Neural progenitor cell (in vitro differentiated cells): Measurements from ENCODE around the gene ALDH1L1. TPM values are rescaled to one million over a fixed set of nuclear protein-coding genes. Genes with fewer than 3 reads are reported as not detected.

Experiments used
- DNase-seq: peaks from one replicate; pipeline ENCODE4 v3.0.0-alpha.2; 2016; ENCODE audit warnings: low spot score
- H2AFZ ChIP-seq: fragments of 200-600 bp; sonication (generic); replicated peaks from 2 replicates; pipeline ENCODE4 v1.6.1; 2016; ENCODE audit warnings: antibody characterized with exemption
- H3F3A ChIP-seq: fragments of 200-600 bp; sonication (generic); 2 replicates; pipeline ENCODE4 v1.6.1; 2016; ENCODE audit warnings: antibody characterized with exemption, low read depth
- H3K27ac ChIP-seq: fragments of 200-600 bp; sonication (generic); 2 replicates; pipeline ENCODE4 v1.5.1; 2016; ENCODE audit warnings: mild to moderate bottlenecking
- H3K27me3 ChIP-seq: fragments of 200-600 bp; sonication (generic); 2 replicates; pipeline ENCODE4 v1.6.1; 2016; ENCODE audit warnings: mild to moderate bottlenecking, moderate library complexity
- H3K36me3 ChIP-seq: fragments of 200-600 bp; sonication (generic); 2 replicates; pipeline ENCODE4 v1.5.1; 2016
- H3K4me1 ChIP-seq: fragments of 200-600 bp; sonication (generic); 2 replicates; pipeline ENCODE4 v1.6.1; 2016; ENCODE audit warnings: mixed run types
- H3K4me2 ChIP-seq: fragments of 200-600 bp; sonication (generic); 2 replicates; pipeline ENCODE4 v1.6.1; 2016
- H3K4me3 ChIP-seq: fragments of 200-600 bp; sonication (generic); 2 replicates; pipeline ENCODE4 v1.5.1; 2016
- H3K79me2 ChIP-seq: fragments of 200-600 bp; sonication (generic); 2 replicates; pipeline ENCODE4 v1.6.1; 2016; ENCODE audit warnings: low read depth
- H3K9ac ChIP-seq: fragments of 200-600 bp; sonication (generic); 2 replicates; pipeline ENCODE4 v1.6.1; 2016
- H3K9me3 ChIP-seq: fragments of 200-600 bp; sonication (generic); 2 replicates; pipeline ENCODE4 v1.5.1; 2016; ENCODE audit warnings: low read depth
- H4K20me1 ChIP-seq: fragments of 200-600 bp; sonication (generic); 2 replicates; pipeline ENCODE4 v1.6.1; 2016; ENCODE audit warnings: low read depth
- H3K27ac Mint-ChIP-seq: 3 replicates; pipeline ENCODE4 v1.8.0; 2021; ENCODE audit warnings: mixed read lengths
- H3K27me3 Mint-ChIP-seq: 2 replicates; pipeline ENCODE4 v1.8.0; 2022; ENCODE audit warnings: low read depth, mild to moderate bottlenecking, inconsistent platforms, moderate library complexity, mixed read lengths; ENCODE audit not compliant: insufficient read depth
- H3K36me3 Mint-ChIP-seq: 3 replicates; pipeline ENCODE4 v1.8.0; 2021; ENCODE audit warnings: mixed read lengths
- H3K4me1 Mint-ChIP-seq: 3 replicates; pipeline ENCODE4 v1.8.0; 2021; ENCODE audit warnings: mixed read lengths
- H3K4me3 Mint-ChIP-seq: 3 replicates; pipeline ENCODE4 v1.8.0; 2021; ENCODE audit warnings: mild to moderate bottlenecking, moderate library complexity, mixed read lengths
- H3K9me3 Mint-ChIP-seq: 3 replicates; pipeline ENCODE4 v1.8.0; 2020; ENCODE audit warnings: mixed read lengths
- EZH2 ChIP-seq: fragments of 200-600 bp; sonication (generic); IDR thresholded peaks from 2 replicates; pipeline ENCODE4 v1.6.1; 2017; ENCODE audit warnings: antibody characterized with exemption, mild to moderate bottlenecking, moderate library complexity
- EZH2phosphoT487 ChIP-seq: fragments of 200-600 bp; sonication (generic); IDR thresholded peaks from 2 replicates; pipeline ENCODE4 v1.6.1; 2017; ENCODE audit warnings: antibody characterized with exemption
- total RNA-seq: library from RNA; depleted of rRNA; stranded (reverse); fragments of >200 nt; gene quantifications from 2 replicates; pipeline ENCODE4 v1.2.3, GENCODE V29; 2015; ENCODE audit warnings: low replicate concordance
- TF ChIP-seq, protein P1 (sequence below): fragments of 200-600 bp; sonication (generic); IDR thresholded peaks from 2 replicates; pipeline ENCODE4 v1.5.1; 2017; ENCODE audit warnings: antibody characterized with exemption, mild to moderate bottlenecking

Gene ALDH1L1
- total RNA-seq, 1 donor from 2014 or later, result 0.60 TPM

DNA sequence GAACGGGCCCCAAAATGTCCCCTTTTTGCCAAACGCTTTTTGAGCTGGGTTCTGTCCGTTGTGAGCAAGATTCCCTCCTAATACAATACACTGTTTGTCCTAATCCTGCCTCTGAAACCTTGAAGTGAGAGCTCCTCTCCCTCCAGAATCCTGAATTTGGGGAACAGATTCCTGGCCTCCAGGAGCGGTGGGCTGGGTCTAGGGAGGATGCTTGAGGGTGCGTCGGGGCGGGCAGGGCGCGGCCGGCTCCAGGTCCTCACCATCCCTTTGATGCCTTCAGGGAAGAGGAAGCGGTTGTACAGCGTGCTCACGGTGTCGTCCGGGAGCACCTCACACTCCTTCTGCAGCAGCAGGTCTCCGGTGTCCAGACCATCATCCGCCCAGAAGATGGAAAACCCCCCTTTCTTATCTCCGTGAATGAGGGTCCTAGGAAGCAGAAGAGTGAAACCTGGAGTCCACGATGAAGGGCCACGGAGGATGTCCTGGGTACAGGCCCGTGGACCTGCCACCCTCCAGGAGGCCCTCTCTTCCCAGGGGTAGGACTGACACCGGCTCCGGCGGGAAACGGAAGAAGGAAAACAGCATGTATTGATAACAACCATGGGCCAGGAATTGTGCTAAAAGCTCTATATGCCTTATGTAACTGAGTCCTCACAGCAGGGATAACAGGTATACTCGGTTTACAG lies 23.2 kb downstream of the ALDH1L1 start:
- no peak overlapping the region for H3K27ac Mint-ChIP-seq
- peaks cover 16% of the 10 kb centered on the region for H3K4me1 Mint-ChIP-seq
- H3K4me3 Mint-ChIP-seq, result no peak overlapping the region
- Histone ChIP-seq H3K27ac (no peak overlapping the region), H3K4me1 (no peaks in the 10 kb centered on the region), H3K4me3 (no peak overlapping the region), H2AFZ (no peak overlapping the region), H3K27me3 (no peaks in the 10 kb centered on the region), H3K36me3 (no peaks in the 10 kb centered on the region), H3K9me3 (no peaks in the 10 kb centered on the region), H3F3A (no peaks in the 10 kb centered on the region), H3K4me2 (no peak overlapping the region), H3K9ac (no peak overlapping the region), H3K79me2 (no peaks in the 10 kb centered on the region), H4K20me1 (no peaks in the 10 kb centered on the region)
- no peaks in the 10 kb centered on the region for H3K36me3 Mint-ChIP-seq
- no peak for DNase-seq
- H3K9me3 Mint-ChIP-seq, result no peaks in the 10 kb centered on the region
- TF ChIP-seq EZH2 (no peak), EZH2phosphoT487 (no peak)
- TF ChIP-seq, protein P1, sequence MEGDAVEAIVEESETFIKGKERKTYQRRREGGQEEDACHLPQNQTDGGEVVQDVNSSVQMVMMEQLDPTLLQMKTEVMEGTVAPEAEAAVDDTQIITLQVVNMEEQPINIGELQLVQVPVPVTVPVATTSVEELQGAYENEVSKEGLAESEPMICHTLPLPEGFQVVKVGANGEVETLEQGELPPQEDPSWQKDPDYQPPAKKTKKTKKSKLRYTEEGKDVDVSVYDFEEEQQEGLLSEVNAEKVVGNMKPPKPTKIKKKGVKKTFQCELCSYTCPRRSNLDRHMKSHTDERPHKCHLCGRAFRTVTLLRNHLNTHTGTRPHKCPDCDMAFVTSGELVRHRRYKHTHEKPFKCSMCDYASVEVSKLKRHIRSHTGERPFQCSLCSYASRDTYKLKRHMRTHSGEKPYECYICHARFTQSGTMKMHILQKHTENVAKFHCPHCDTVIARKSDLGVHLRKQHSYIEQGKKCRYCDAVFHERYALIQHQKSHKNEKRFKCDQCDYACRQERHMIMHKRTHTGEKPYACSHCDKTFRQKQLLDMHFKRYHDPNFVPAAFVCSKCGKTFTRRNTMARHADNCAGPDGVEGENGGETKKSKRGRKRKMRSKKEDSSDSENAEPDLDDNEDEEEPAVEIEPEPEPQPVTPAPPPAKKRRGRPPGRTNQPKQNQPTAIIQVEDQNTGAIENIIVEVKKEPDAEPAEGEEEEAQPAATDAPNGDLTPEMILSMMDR, result no peak
- H3K27me3 Mint-ChIP-seq, result peaks cover 6% of the 10 kb centered on the region

DNA sequence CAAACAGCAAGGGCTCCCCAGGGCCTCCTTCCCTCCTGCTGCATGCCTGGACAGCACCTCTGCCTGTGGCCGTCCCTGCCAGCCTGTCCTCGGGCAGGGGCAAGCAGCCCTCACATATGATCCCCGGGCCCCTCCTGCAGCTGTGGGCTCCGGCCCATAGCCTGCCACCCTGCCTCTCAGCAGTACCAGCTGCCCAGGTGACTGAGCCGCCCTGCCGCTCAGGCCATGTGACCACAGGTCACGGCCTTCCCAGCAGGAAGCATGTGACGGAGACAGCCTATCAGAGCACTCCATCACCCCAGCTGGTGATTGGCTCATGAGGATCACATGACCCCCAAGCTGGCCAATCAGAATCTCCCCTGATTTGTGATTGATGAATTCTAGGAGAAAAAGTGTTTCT lies 23.9 kb downstream of the ALDH1L1 start:
- Mint-ChIP-seq H3K27ac (no peak overlapping the region), H3K4me1 (peaks cover 16% of the 10 kb centered on the region), H3K9me3 (no peaks in the 10 kb centered on the region), H3K4me3 (no peak overlapping the region), H3K36me3 (no peaks in the 10 kb centered on the region), H3K27me3 (peaks cover 6% of the 10 kb centered on the region)
- H3K9me3 ChIP-seq, result no peaks in the 10 kb centered on the region
- H3K4me2 ChIP-seq, result no peak overlapping the region
- no peaks in the 10 kb centered on the region for H3K79me2 ChIP-seq
- DNase-seq, result no peak
- no peak overlapping the region for H3K27ac ChIP-seq
- no peak overlapping the region for H2AFZ ChIP-seq
- no peaks in the 10 kb centered on the region for H3K27me3 ChIP-seq
- no peaks in the 10 kb centered on the region for H4K20me1 ChIP-seq
- TF ChIP-seq, protein P1, result no peak
- TF ChIP-seq EZH2 (no peak), EZH2phosphoT487 (no peak)
- H3F3A ChIP-seq, result no peaks in the 10 kb centered on the region
- no peak overlapping the region for H3K9ac ChIP-seq
- H3K4me3 ChIP-seq, result no peak overlapping the region
- no peaks in the 10 kb centered on the region for H3K36me3 ChIP-seq
- no peaks in the 10 kb centered on the region for H3K4me1 ChIP-seq

DNA sequence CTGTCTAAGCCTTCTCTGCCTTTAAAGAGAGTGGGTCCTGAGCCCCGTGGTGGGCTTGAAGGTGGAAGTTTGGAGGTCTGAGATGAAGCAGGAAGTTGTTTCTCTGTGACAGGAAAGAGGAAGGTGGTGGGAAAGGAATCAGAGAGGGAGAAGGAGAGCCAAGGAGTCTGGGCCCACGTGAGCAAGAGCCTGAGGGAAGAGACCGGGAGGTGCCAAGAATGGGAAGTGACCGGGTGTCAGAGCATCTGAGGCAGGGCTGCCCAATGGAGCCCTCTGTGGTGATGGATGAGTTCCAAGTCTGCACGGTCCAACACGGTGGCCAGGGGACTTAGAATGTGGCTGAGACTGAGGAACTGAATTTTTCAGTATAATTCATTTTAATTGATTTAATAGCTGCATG lies 24.6 kb downstream of the ALDH1L1 start:
- H3F3A ChIP-seq, result no peaks in the 10 kb centered on the region
- H3K36me3 ChIP-seq, result no peaks in the 10 kb centered on the region
- TF ChIP-seq EZH2phosphoT487 (no peak), EZH2 (no peak)
- TF ChIP-seq, protein P1, result no peak
- H3K9me3 ChIP-seq, result no peaks in the 10 kb centered on the region
- Mint-ChIP-seq H3K4me1 (peaks cover 16% of the 10 kb centered on the region), H3K27ac (no peak overlapping the region), H3K27me3 (peaks cover 8% of the 10 kb centered on the region), H3K4me3 (no peak overlapping the region), H3K9me3 (no peaks in the 10 kb centered on the region), H3K36me3 (no peaks in the 10 kb centered on the region)
- no peak for DNase-seq
- no peaks in the 10 kb centered on the region for H3K79me2 ChIP-seq
- H3K4me3 ChIP-seq, result no peak overlapping the region
- no peak overlapping the region for H3K9ac ChIP-seq
- no peaks in the 10 kb centered on the region for H3K27me3 ChIP-seq
- H3K27ac ChIP-seq, result no peak overlapping the region
- H2AFZ ChIP-seq, result no peak overlapping the region
- H4K20me1 ChIP-seq, result no peaks in the 10 kb centered on the region
- H3K4me2 ChIP-seq, result no peak overlapping the region
- H3K4me1 ChIP-seq, result no peaks in the 10 kb centered on the region
